H1 (cell line): ENCODE data around the gene CHRDL1. TPM values are rescaled to one million over a fixed set of nuclear protein-coding genes. Genes with fewer than 3 reads are reported as not detected.

Source experiments
- CTCF ChIA-PET: fragments of 300-600 bp; sonication (Branson Sonifier 250); formaldehyde crosslinking; loops from one replicate; lab custom pipeline; 2021; ENCODE audit not compliant: partially characterized antibody; lab: Charles Lee
- POLR2A ChIA-PET: fragments of 300-600 bp; sonication (Branson Sonifier 250); formaldehyde crosslinking; loops from one replicate; lab custom pipeline; 2021; ENCODE audit warnings: inconsistent platforms; ENCODE audit not compliant: partially characterized antibody; lab: Charles Lee
- DNase-seq, 2 experiments: peaks; one replicate each; pipeline versions ENCODE4 v3.0.0 to v3.0.0-alpha.2; 2010 to 2022; ENCODE audit warnings: low spot score in 2 of 2, low read depth in 1 of 2, mixed read lengths in 1 of 2
- FAIRE-seq: peaks from 2 replicates; lab custom pipeline; 2011; peaks lifted over from hg19 to GRCh38; lab: Jason Lieb, UNC
- H2AFZ ChIP-seq: 2 replicates; pipeline ENCODE4 v1.8.1; 2012; ENCODE audit warnings: low read length, inconsistent platforms
- H2AK5ac ChIP-seq: 2 replicates; pipeline ENCODE4 v1.6.1; 2013; ENCODE audit warnings: low read depth, low read length
- H2BK120ac ChIP-seq: replicated peaks from 2 replicates; pipeline ENCODE3; 2013; ENCODE audit warnings: low read depth, low read length, inconsistent platforms
- H2BK12ac ChIP-seq: 2 replicates; pipeline ENCODE4 v1.6.1; 2013; ENCODE audit warnings: low read depth, low read length
- H2BK15ac ChIP-seq: 2 replicates; pipeline ENCODE4 v1.6.1; 2013; ENCODE audit warnings: low read length
- H2BK20ac ChIP-seq: 2 replicates; pipeline ENCODE4 v1.6.1; 2013; ENCODE audit warnings: low read length
- H2BK5ac ChIP-seq: 2 replicates; pipeline ENCODE4 v1.6.1; 2013; ENCODE audit warnings: low read depth, low read length
- H3K14ac ChIP-seq: 2 replicates; pipeline ENCODE4 v1.6.1; 2013; ENCODE audit warnings: inconsistent platforms; ENCODE audit not compliant: insufficient read length
- H3K18ac ChIP-seq: 2 replicates; pipeline ENCODE4 v1.6.1; 2013; ENCODE audit warnings: low read length; ENCODE audit errors: extremely low read depth
- H3K23ac ChIP-seq: 2 replicates; pipeline ENCODE4 v1.6.1; 2013; ENCODE audit warnings: inconsistent platforms; ENCODE audit not compliant: insufficient read length
- H3K23me2 ChIP-seq: 2 replicates; pipeline ENCODE4 v1.6.1; 2013; ENCODE audit warnings: low read depth, low read length
- H3K27ac ChIP-seq: 2 replicates; pipeline ENCODE4 v1.6.1; 2011; ENCODE audit warnings: low read depth, low read length, inconsistent platforms
- H3K27me3 ChIP-seq, 4 experiments: replicated peaks in 1 of 4; 1 replicate in 1 of 4; 2 replicates in 3 of 4; pipeline versions ENCODE4 v1.6.1 to v1.8.1; 2011 to 2013; ENCODE audit warnings: low read length in 3 of 4, mild to moderate bottlenecking in 3 of 4, inconsistent platforms in 2 of 4, mixed read lengths in 2 of 4, moderate library complexity in 1 of 4; ENCODE audit not compliant: control insufficient read depth in 3 of 4, insufficient read depth in 3 of 4; ENCODE audit errors: extremely low read depth in 1 of 4
- H3K36me3 ChIP-seq, 4 experiments: 2 replicates each; pipeline versions ENCODE4 v1.6.1 to v1.8.1; 2011 to 2013; ENCODE audit warnings: mild to moderate bottlenecking in 4 of 4, low read length in 3 of 4, moderate library complexity in 2 of 4, control low read depth in 1 of 4, inconsistent platforms in 1 of 4; ENCODE audit not compliant: insufficient read depth in 4 of 4, control insufficient read depth in 2 of 4
- H3K4ac ChIP-seq: replicated peaks from 2 replicates; pipeline ENCODE3; 2013; ENCODE audit warnings: low read length, low read depth, mixed read lengths, inconsistent platforms; ENCODE audit not compliant: insufficient read length
- H3K4me1 ChIP-seq, 4 experiments: replicated peaks in 1 of 4; 1 replicate in 1 of 4; 2 replicates in 3 of 4; pipeline versions ENCODE4 v1.6.1 to v1.8.1; 2011 to 2013; ENCODE audit warnings: low read length in 3 of 4, inconsistent platforms in 2 of 4, mixed read lengths in 1 of 4; ENCODE audit not compliant: insufficient read depth in 4 of 4, control insufficient read depth in 3 of 4
- H3K4me2 ChIP-seq, 2 experiments: 2 replicates each; pipeline versions ENCODE4 v1.6.1 to v1.8.1; 2011 to 2013; ENCODE audit warnings: low read depth in 2 of 2, low read length in 2 of 2, control low read depth in 1 of 2, inconsistent platforms in 1 of 2, mild to moderate bottlenecking in 1 of 2; ENCODE audit not compliant: insufficient read depth in 1 of 2
- H3K4me3 ChIP-seq, 4 experiments: fragments of 200-600, 300-600 bp in 1 of 4; sonication (generic), shearing (Covaris generic), sonication (Bioruptor Twin) in 1 of 4; 2 replicates each; pipeline versions ENCODE4 v1.5.1 to v1.8.1; 2011 to 2016; ENCODE audit warnings: low read length in 4 of 4, low read depth in 3 of 4, control low read depth in 2 of 4, inconsistent platforms in 2 of 4, mild to moderate bottlenecking in 2 of 4, mixed read lengths in 1 of 4, moderate library complexity in 1 of 4; ENCODE audit not compliant: insufficient read depth in 2 of 4; ENCODE audit errors: extremely low read depth in 1 of 4
- H3K56ac ChIP-seq: replicated peaks from 2 replicates; pipeline ENCODE3; 2013; ENCODE audit warnings: low read depth, mild to moderate bottlenecking, mixed read lengths, low read length, inconsistent platforms; ENCODE audit not compliant: insufficient read length
- H3K79me1 ChIP-seq: 2 replicates; pipeline ENCODE4 v1.6.1; 2013; ENCODE audit warnings: low read depth, low read length, control low read depth
- H3K79me2 ChIP-seq, 2 experiments: 2 replicates each; pipeline versions ENCODE4 v1.6.1 to v1.8.1; 2012 to 2013; ENCODE audit warnings: low read length in 2 of 2, mild to moderate bottlenecking in 2 of 2, inconsistent platforms in 1 of 2; ENCODE audit not compliant: insufficient read depth in 2 of 2, control insufficient read depth in 1 of 2
- H3K9ac ChIP-seq, 4 experiments: replicated peaks in 1 of 4; 1 replicate in 1 of 4; 2 replicates in 3 of 4; pipeline versions ENCODE4 v1.6.1 to v1.8.1; 2011 to 2013; ENCODE audit warnings: low read depth in 3 of 4, low read length in 3 of 4, control low read depth in 2 of 4, mild to moderate bottlenecking in 2 of 4, moderate library complexity in 2 of 4, inconsistent platforms in 1 of 4; ENCODE audit errors: extremely low read depth in 1 of 4
- H3K9me3 ChIP-seq, 2 experiments: 2 replicates each; pipeline versions ENCODE4 v1.6.1 to v1.8.1; 2012 to 2013; ENCODE audit warnings: mild to moderate bottlenecking in 2 of 2, moderate library complexity in 2 of 2, control low read depth in 1 of 2, inconsistent platforms in 1 of 2, low read depth in 1 of 2, low read length in 1 of 2, mixed read lengths in 1 of 2; ENCODE audit not compliant: insufficient read depth in 2 of 2
- H4K20me1 ChIP-seq, 2 experiments: replicated peaks in 1 of 2; 2 replicates each; pipeline versions ENCODE3 to v1.8.1; 2011 to 2013; ENCODE audit warnings: inconsistent platforms in 2 of 2, low read length in 2 of 2, mild to moderate bottlenecking in 1 of 2; ENCODE audit not compliant: insufficient read depth in 2 of 2, control insufficient read depth in 1 of 2
- H4K5ac ChIP-seq: 2 replicates; pipeline ENCODE4 v1.6.1; 2013; ENCODE audit warnings: low read length, low read depth, mixed read lengths, inconsistent platforms; ENCODE audit not compliant: insufficient read length
- H4K8ac ChIP-seq: 2 replicates; pipeline ENCODE4 v1.8.0; 2013; ENCODE audit warnings: mild to moderate bottlenecking, moderate library complexity, low read length, inconsistent platforms; ENCODE audit not compliant: insufficient read depth; ENCODE audit errors: extremely low read depth
- H4K91ac ChIP-seq: replicated peaks from 2 replicates; pipeline ENCODE3; 2013; ENCODE audit warnings: low read length, mixed read lengths, inconsistent platforms; ENCODE audit not compliant: insufficient read length
- RAD21 ChIP-seq, 2 experiments: IDR thresholded peaks in 1 of 2; conservative IDR thresholded peaks in 1 of 2; 2 replicates each; pipeline ENCODE4 v1.6.1; 2011; ENCODE audit warnings: low read depth in 2 of 2, low read length in 2 of 2, improper control_type of control experiment in 1 of 2, inconsistent platforms in 1 of 2, mild to moderate bottlenecking in 1 of 2, moderate library complexity in 1 of 2
- YY1 ChIP-seq: IDR thresholded peaks from 2 replicates; pipeline ENCODE4 v1.6.1; 2011; ENCODE audit warnings: low read depth, mild to moderate bottlenecking, low read length
- WGBS, 2 experiments: shearing (Covaris generic) in 1 of 2; methylation state at CpG; one replicate each; pipeline versions ENCODE4 v1.1.6 to v1.1.7; 2013 to 2015; ENCODE audit warnings: low lambda C conversion rate in 2 of 2, mixed read lengths in 2 of 2, inconsistent platforms in 1 of 2, low coverage in 1 of 2, missing lambda C conversion rate in 1 of 2; ENCODE audit not compliant: insufficient replicate concordance in 2 of 2, insufficient coverage in 1 of 2, insufficient read length in 1 of 2; ENCODE audit errors: extremely low coverage in 1 of 2, missing lambda C conversion rate in 1 of 2; 5-methylcytosine and 5-hydroxymethylcytosine counted together
- polyA plus RNA-seq, 7 experiments: library from polyadenylated mRNA; depleted of rRNA in 3 of 7; stranded (reverse) in 5 of 7; unstranded in 2 of 7; fragments of >200 nt in 5 of 7; fragments of 200-250 nt in 2 of 7; gene quantifications; 1 replicate in 5 of 7; 2 replicates in 1 of 7; 4 replicates in 1 of 7; pipeline versions ENCODE4 v1.2.1 to v1.2.3, GENCODE V29; 2011 to 2013; ENCODE audit warnings: missing spikeins in 2 of 7, mixed read lengths in 2 of 7
- total RNA-seq: library from RNA; stranded (reverse); fragmentation: NEBNext Ultra II Directional; extraction: Animal tissue kit (Norgen Biotek cat#: 25700); gene quantifications from 2 replicates; pipeline ENCODE4 v1.2.1, GENCODE V29; 2021

The CHRDL1 gene
- total and polyA plus RNA-seq, 2 of the 8 experiments (the other 6 are each of a cell fraction or from before 2014, with no cell fraction given), result 5.6 to 15.6 TPM

GRCh38 chrX:110746014-110746413 lies 49.6 kb downstream of the CHRDL1 start:
- Histone ChIP-seq H3K79me2 (no peaks in the 10 kb centered on the region), H2AK5ac (no peak overlapping the region), H4K91ac (no peak overlapping the region), H3K56ac (no peak overlapping the region), H2BK12ac (no peak overlapping the region), H3K4ac (no peak overlapping the region), H3K9ac (no peak overlapping the region), H2BK5ac (no peak overlapping the region), H4K20me1 (no peaks in the 10 kb centered on the region), H2BK120ac (no peak overlapping the region), H3K23ac (no peak overlapping the region), H2AFZ (no peak overlapping the region), H3K18ac (no peak overlapping the region), H4K5ac (no peak overlapping the region), H3K36me3 (no peaks in the 10 kb centered on the region), H4K8ac (no peak overlapping the region), H3K9me3 (no peaks in the 10 kb centered on the region), H3K4me1 (0 out of 7 replicates have a peak, but pooled peaks cover 0 to 2% (median 0%) of the 10 kb centered on the region in 4 experiments), H2BK20ac (no peak overlapping the region), H3K14ac (no peak overlapping the region), H2BK15ac (no peak overlapping the region), H3K27ac (no peak overlapping the region), H3K4me2 (no peak overlapping the region), H3K79me1 (no peaks in the 10 kb centered on the region), H3K4me3 (no peak overlapping the region), H3K27me3 (no peaks in the 10 kb centered on the region), H3K23me2 (no peaks in the 10 kb centered on the region)
- ChIA-PET CTCF (no interaction called here), POLR2A (no interaction called here)
- no peak for DNase-seq
- no peak for FAIRE-seq
- TF ChIP-seq YY1, result no peak
- TF ChIP-seq RAD21 (IDR thresholded peaks at IDR 0.05 in 1 of 2, conservative IDR thresholded peaks at IDR 0.05 in 1 of 2; ENCODE audit: low read depth in 2 of 2, low read length in 2 of 2), result peak in 1 of 2 experiments; percentile 27; a peak in 1 of 4 replicates
- WGBS, 2 experiments, result 72% methylated on average over 3 of the region's 4 CpGs; no CpG with 5 or more reads in 1 of the 2 experiments
